GM12891 (cell line): ENCODE results near the gene BPTF.
"Not testable (repeated sequence)": the region's sequence is repeated elsewhere in the genome, so short reads cannot be mapped to it uniquely, and the experiment has no call there.

Source experiments
- PAX5 ChIP-seq: IDR thresholded peaks from 2 replicates; pipeline ENCODE4 v1.6.1; 2011; ENCODE audit warnings: low read length, moderate library complexity, mild to moderate bottlenecking; ENCODE audit not compliant: insufficient read depth, severe bottlenecking
- POLR2A ChIP-seq: IDR thresholded peaks from 2 replicates; pipeline ENCODE4 v1.6.1; 2011; ENCODE audit warnings: low read depth, low read length, control low read depth
- POLR2AphosphoS5 ChIP-seq: IDR thresholded peaks from 2 replicates; pipeline ENCODE4 v1.6.1; 2011; ENCODE audit warnings: low read depth, low read length, control low read depth
- SPI1 ChIP-seq: IDR thresholded peaks from 2 replicates; pipeline ENCODE4 v1.6.1; 2011; ENCODE audit warnings: low read depth, low read length, control low read depth
- TAF1 ChIP-seq: IDR thresholded peaks from 2 replicates; pipeline ENCODE4 v1.6.1; 2011; ENCODE audit warnings: low read depth, low read length, control low read depth

- TF ChIP-seq POLR2A, POLR2AphosphoS5, TAF1, PAX5, SPI1: not testable (repeated sequence)
These were observed 103.5 kb downstream of the BPTF start for GRCh38 chr17:67928842-67929241.
